Bronchial epithelial cell (primary cell): ENCODE results near the gene RAB3IL1. TPM values are rescaled to one million over a fixed set of nuclear protein-coding genes. Genes with fewer than 3 reads are reported as not detected.
"Not testable (repeated sequence)": the region's sequence is repeated elsewhere in the genome, so short reads cannot be mapped to it uniquely, and the experiment has no call there.

Source experiments
- DNase-seq: peaks from one replicate; pipeline ENCODE4 v3.0.0-alpha.2; 2010; ENCODE audit warnings: low read depth
- FAIRE-seq: peaks from 2 replicates; lab custom pipeline; 2011; peaks lifted over from hg19 to GRCh38; lab: Jason Lieb, UNC
- H3K27me3 ChIP-seq: 2 replicates; pipeline ENCODE4 v1.5.1; 2011; ENCODE audit warnings: low read length; ENCODE audit not compliant: control insufficient read depth, insufficient read depth
- H3K36me3 ChIP-seq: 2 replicates; pipeline ENCODE4 v1.5.1; 2011; ENCODE audit warnings: low read length; ENCODE audit not compliant: control insufficient read depth, insufficient read depth
- H3K4me3 ChIP-seq: 2 replicates; pipeline ENCODE4 v1.5.1; 2011; ENCODE audit warnings: mild to moderate bottlenecking, low read depth, low read length, control low read depth
- CTCF ChIP-seq: IDR thresholded peaks from 2 replicates; pipeline ENCODE4 v1.5.1; 2011; ENCODE audit warnings: mild to moderate bottlenecking, moderate library complexity, low read length, control low read depth, inconsistent platforms; ENCODE audit not compliant: insufficient read depth, severe bottlenecking
- total RNA-seq: library from RNA; depleted of rRNA; stranded (reverse); fragments of >200 nt; gene quantifications from 2 replicates; pipeline ENCODE4 v1.2.1, GENCODE V29; 2014

RAB3IL1 gene
- total RNA-seq, 1 donor from 2014 or later: 1.1 TPM

- FAIRE-seq (no peak), DNase-seq (no peak)
- TF ChIP-seq CTCF: no peak
- no peak overlapping the region for H3K4me3 ChIP-seq
- no peaks in the 10 kb centered on the region for H3K27me3 ChIP-seq
- peaks cover 3% of the 10 kb centered on the region for H3K36me3 ChIP-seq
These were observed 31.4 kb downstream of the RAB3IL1 start for GRCh38 chr11:61885784-61886580.

GRCh38 chr11:61885166-61885778, 32.1 kb downstream of the RAB3IL1 start:
- Histone ChIP-seq H3K27me3 (no peaks in the 10 kb centered on the region), H3K4me3 (no peak overlapping the region), H3K36me3 (peaks cover 3% of the 10 kb centered on the region)
- TF ChIP-seq CTCF: no peak
- FAIRE-seq: no peak
- DNase-seq: no peak

- Histone ChIP-seq H3K27me3 (no peaks in the 10 kb centered on the region), H3K4me3 (no peak overlapping the region), H3K36me3 (peaks cover 5% of the 10 kb centered on the region)
- no peak for TF ChIP-seq CTCF
- DNase-seq: no peak
- no peak for FAIRE-seq
These were observed 33.4 kb downstream of the RAB3IL1 start for GRCh38 chr11:61883947-61884346.

GRCh38 chr11:61883327-61883726, 34.0 kb downstream of the RAB3IL1 start:
- H3K36me3 ChIP-seq: peaks cover 7% of the 10 kb centered on the region
- DNase-seq: no peak
- no peak overlapping the region for H3K4me3 ChIP-seq
- no peaks in the 10 kb centered on the region for H3K27me3 ChIP-seq
- peak; percentile 60 for FAIRE-seq
- TF ChIP-seq CTCF: no peak

- no peak for TF ChIP-seq CTCF
- FAIRE-seq (no peak), DNase-seq (no peak)
- Histone ChIP-seq H3K36me3 (peaks cover 7% of the 10 kb centered on the region), H3K27me3 (no peaks in the 10 kb centered on the region), H3K4me3 (no peak overlapping the region)
These were observed 34.5 kb downstream of the RAB3IL1 start for GRCh38 chr11:61882879-61883278.

- H3K27me3 ChIP-seq, DNase-seq, FAIRE-seq, H3K4me3 ChIP-seq: not testable (repeated sequence)
- peaks cover 11% of the 10 kb centered on the region for H3K36me3 ChIP-seq
These were observed 35.1 kb downstream of the RAB3IL1 start for GRCh38 chr11:61882267-61882666.
